Renal cortex interstitium (tissue), 11 donors: ENCODE measurements around the gene CLSTN2. TPM values are rescaled to one million over a fixed set of nuclear protein-coding genes. Genes with fewer than 3 reads are reported as not detected.

Source experiments
- DNase-seq, 11 donors: peaks; one replicate each; pipeline ENCODE4 v3.0.0-alpha.2; 2013; ENCODE audit warnings: low read depth in 9 of 11, low spot score in 4 of 11; ENCODE audit errors: extremely low read depth in 1 of 11
- polyA plus RNA-seq, 3 donors: library from polyadenylated mRNA; unstranded; fragments of 120-200 nt; gene quantifications; one replicate each; pipeline ENCODE4 v1.2.1, GENCODE V29; 2013; ENCODE audit not compliant: insufficient read length in 3 of 3

The CLSTN2 gene
- polyA plus RNA-seq, 3 donors: 1.3 to 2.6 (median 1.9) TPM

- no peak for DNase-seq
These were observed 227.6 kb downstream of the CLSTN2 start for GRCh38 chr3:140162551-140162950.

DNA sequence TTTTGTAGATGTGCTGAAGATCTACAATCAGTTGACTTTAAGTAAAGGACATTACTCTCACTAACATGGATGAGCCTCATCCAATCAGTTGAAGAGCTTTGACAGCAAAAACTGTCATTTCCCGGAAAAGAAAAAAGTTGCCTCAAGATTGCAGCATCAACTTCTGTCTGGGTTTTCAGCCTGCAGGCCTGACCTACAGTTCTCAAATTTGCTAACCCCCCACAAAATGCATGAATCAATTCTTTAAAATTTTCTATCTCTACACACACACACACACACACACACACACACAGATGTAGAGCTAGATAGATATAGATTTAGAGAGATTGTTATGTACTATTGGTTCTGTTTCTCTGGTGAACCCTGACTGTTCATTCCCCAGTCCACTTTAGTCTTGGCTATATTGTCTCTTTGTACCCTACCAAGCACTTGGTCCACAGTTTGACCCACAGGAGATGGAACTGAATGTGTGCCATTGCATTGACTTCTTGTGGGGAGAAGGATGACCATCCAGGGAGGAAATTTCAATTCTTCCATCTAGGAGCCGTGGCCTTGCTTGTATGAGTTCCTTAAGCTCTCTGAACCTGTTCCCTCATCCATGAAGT lies 228.3 kb downstream of the CLSTN2 start:
- DNase-seq: no peak

DNA sequence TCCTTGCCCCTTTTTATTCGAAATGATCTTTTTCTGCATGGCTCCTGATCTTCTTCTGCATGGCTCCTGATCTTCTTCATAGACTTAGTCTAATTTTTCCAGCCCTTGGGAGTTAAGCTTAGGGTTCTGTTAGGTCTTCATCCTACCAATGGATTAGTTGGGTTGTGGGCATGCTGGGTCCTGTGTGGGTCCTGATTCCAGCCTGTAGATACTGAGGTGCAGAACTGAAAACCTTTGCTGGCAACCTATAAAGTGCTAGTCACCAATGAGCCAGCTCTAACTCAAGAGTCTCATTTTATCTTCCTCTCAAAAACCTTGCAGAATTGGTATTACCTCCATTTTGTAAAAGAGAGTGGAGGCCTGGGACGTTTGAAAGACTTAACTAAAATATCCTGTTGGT lies 229.2 kb downstream of the CLSTN2 start:
- DNase-seq: no peak

DNA sequence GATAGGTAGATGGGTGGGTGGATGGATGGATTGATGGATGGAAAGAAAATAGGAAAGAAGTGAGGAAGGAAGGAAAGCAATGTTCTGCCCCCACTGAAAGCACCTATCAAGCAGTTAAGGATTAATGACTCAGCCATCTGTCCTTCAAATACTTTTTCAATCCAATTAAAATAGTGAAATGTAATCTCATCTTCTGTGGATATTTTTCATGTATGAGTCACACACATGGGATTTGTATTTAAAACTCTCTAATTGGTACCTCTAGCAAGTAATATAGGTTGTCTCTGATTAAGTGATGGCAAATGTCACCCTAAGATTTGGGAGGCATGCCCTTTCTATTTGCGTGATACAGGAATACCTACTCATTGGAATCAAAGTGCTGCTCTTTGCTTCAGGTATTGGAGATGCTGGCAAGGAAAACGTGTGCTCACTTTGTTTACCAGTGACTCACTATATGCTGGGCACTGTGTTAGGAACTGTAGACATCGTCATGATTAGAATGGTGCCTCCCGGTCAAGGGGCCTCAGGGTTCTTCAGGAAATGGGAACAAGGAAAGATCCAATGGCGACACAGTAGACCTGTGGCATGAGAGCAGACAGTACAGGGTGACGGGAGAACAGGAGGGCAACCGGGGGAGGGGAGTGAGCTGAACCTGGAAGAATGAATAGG lies 230.1 kb downstream of the CLSTN2 start:
- no peak for DNase-seq

GRCh38 chr3:140165781-140166180 lies 230.8 kb downstream of the CLSTN2 start:
- DNase-seq: no peak

GRCh38 chr3:140166861-140167599 lies 232.0 kb downstream of the CLSTN2 start:
- DNase-seq: no peak

- DNase-seq: no peak
These were observed 232.8 kb downstream of the CLSTN2 start for GRCh38 chr3:140167600-140168281.

GRCh38 chr3:140170612-140171011 lies 235.6 kb downstream of the CLSTN2 start:
- no peak for DNase-seq

GRCh38 chr3:140176526-140176925 lies 241.5 kb downstream of the CLSTN2 start:
- DNase-seq: no peak

- DNase-seq: no peak
These were observed 243.0 kb downstream of the CLSTN2 start for GRCh38 chr3:140177943-140178342.

DNA sequence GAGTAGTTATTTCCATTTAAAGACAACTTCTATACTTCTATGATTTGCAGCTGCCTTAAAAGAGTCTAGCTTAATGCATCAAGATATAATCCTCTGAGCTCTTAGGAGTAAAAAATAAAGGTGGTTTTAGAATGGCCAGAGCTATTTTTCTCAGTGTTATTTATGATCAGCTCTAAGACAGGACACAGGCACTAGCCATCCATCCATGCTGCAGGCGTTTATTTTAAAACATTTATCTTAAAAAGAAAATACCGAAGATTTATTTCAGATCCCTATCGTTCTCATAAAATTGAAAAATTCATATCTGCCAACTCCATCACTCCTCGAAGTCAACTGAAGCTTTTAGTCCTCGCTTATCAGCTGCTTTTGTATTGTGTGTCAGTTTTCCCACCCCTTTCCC lies 243.5 kb downstream of the CLSTN2 start:
- DNase-seq: no peak

- no peak for DNase-seq
These were observed 245.6 kb downstream of the CLSTN2 start for GRCh38 chr3:140180603-140181002.

DNA sequence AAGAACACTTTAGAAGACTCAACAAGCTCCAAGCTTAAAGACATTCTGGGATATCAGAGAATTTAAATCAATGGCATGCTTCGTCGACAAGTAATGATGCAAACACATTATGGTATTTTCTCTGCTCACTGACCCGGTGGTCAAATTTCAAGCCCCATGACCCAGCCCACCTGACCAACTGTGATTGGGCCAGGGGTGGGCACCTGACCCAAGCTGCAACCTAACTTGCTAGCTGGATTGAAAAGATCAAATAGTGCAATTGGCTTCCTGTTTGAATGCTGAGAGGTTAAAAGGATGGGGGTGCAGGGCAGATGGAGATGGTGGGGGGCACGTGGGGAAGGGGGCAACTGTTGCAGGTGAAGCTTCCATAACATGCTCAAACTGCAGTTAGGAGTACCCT lies 250.4 kb downstream of the CLSTN2 start:
- no peak for DNase-seq

DNA sequence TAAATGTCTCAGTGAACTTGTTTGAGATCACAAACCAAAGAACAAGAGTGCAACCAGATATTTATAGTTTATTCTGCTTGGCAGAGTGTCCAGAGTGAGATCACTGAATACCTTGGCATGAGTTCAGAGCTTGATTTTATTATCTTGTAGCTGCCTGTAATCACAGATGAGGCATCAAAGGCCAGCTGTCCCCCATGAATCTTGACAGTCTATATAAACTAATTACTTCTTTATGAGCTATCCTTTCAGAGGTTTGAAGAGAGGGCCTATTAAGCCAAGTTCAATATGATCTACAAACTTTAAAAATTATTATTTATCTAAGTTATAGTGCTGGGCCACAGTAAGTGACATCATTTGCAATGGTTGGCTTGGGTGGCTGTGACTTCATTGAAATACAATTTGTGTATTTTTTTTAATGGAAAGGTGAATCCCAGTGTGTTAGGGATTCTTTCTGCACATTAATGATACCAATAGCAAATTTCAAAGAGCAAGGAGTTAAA lies 251.5 kb downstream of the CLSTN2 start:
- peak; percentile 22 to 60 (median 43) for DNase-seq

DNA sequence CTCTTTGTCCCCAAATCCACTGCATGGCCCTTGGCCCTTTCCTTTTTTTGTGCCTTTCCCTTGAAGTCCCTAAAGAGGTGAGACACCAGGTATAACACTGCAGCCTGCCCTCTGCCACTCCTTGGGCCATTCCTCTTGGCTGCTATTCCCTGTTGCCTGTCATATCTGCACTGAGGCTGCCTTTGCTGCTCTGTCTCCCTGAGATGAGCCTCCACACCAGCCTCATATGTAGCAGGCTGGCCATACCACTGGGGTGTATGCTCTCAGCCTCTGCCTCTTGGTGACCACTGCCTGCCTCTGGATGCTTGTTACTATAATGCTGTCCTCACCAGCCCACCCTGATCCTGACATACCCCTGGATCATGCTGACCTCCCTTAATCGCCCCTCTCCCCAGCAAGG lies 252.0 kb downstream of the CLSTN2 start:
- DNase-seq: no peak

DNA sequence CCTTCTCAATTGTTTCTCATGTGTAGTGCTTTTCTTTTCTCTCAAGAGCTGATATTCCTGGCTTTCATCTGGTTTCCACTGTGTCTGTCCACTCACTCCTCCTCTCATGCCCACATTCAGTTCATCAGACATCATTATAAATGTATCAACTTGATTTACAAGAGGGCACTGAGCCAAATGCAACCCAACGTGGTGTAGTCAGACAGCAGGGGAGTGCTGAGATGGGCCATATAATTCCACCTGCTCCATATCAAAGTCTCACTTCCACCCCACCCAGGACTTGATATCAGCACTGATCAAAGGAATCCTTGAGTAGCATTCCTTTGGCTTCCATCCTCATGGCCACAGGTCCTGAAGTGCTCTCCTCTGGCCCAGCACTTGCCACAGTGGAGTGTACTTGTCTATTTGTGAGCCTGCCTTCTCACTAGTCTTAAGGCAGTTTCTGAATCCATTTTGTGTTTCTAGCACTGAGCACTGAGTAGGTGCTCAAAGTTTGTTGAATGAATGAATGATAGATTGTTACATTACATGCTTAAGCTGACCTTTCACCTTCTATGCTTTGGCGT lies 252.8 kb downstream of the CLSTN2 start:
- no peak for DNase-seq

DNA sequence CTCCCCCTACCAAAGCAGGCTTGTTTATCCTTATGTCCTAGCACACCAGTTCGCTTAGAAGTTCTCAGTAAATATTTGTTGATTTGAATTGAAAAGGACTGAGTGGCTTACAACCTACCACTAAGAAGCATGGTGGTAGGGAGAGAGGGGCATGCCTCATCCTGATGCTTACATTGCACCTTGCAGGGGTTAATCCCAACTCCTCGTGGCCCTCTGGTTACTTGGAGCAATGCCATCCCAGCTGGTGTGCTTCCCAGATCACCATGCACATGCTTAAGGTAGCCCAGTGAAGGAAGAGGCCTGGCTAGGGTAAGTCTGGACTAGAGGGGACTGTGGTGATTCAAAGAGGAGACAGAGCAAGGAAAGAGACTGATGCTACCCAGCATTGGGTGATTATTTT lies 253.3 kb downstream of the CLSTN2 start:
- no peak for DNase-seq

- no peak for DNase-seq
These were observed 254.3 kb downstream of the CLSTN2 start for GRCh38 chr3:140189267-140189666.

GRCh38 chr3:140189976-140190375 lies 255.0 kb downstream of the CLSTN2 start:
- no peak for DNase-seq
